IPS-11a (cell line): Measurements from ENCODE around the gene MRPL55.

Experiments used
- H3K4me3 ChIP-seq: one replicate; pipeline ENCODE4 v1.5.1; 2013; ENCODE audit warnings: low read depth, low read length, control low read depth

Gene MRPL55

GRCh38 chr1:228073857-228074545, 35.1 kb downstream of the MRPL55 start:
- H3K4me3 ChIP-seq, result no peak overlapping the region

GRCh38 chr1:228073061-228073856, 35.8 kb downstream of the MRPL55 start:
- H3K4me3 ChIP-seq, result no peak overlapping the region

GRCh38 chr1:228072658-228073043, 36.4 kb downstream of the MRPL55 start:
- no peak overlapping the region for H3K4me3 ChIP-seq

GRCh38 chr1:228071839-228072657, 37.1 kb downstream of the MRPL55 start:
- no peak overlapping the region for H3K4me3 ChIP-seq

GRCh38 chr1:228070851-228071250, 38.2 kb downstream of the MRPL55 start:
- H3K4me3 ChIP-seq, result no peak overlapping the region

GRCh38 chr1:228070173-228070572, 38.9 kb downstream of the MRPL55 start:
- H3K4me3 ChIP-seq, result no peak overlapping the region

GRCh38 chr1:228068359-228068758, 40.7 kb downstream of the MRPL55 start:
- no peak overlapping the region for H3K4me3 ChIP-seq

GRCh38 chr1:228066891-228067654, 42.0 kb downstream of the MRPL55 start:
- no peak overlapping the region for H3K4me3 ChIP-seq

- no peak overlapping the region for H3K4me3 ChIP-seq
These were observed 42.7 kb downstream of the MRPL55 start for GRCh38 chr1:228066416-228066815.

- H3K4me3 ChIP-seq, result no peak overlapping the region
These were observed 43.4 kb downstream of the MRPL55 start for GRCh38 chr1:228065543-228066347.

GRCh38 chr1:228064741-228065542, 44.2 kb downstream of the MRPL55 start:
- no peak overlapping the region for H3K4me3 ChIP-seq

- H3K4me3 ChIP-seq, result no peak overlapping the region
These were observed 44.8 kb downstream of the MRPL55 start for GRCh38 chr1:228064296-228064695.

GRCh38 chr1:228063251-228064191, 45.6 kb downstream of the MRPL55 start:
- no peak overlapping the region for H3K4me3 ChIP-seq

GRCh38 chr1:228062812-228063211, 46.3 kb downstream of the MRPL55 start:
- H3K4me3 ChIP-seq, result no peak overlapping the region

- H3K4me3 ChIP-seq, result no peak overlapping the region
These were observed 46.9 kb downstream of the MRPL55 start for GRCh38 chr1:228062085-228062791.

GRCh38 chr1:228061411-228062084, 47.6 kb downstream of the MRPL55 start:
- no peak overlapping the region for H3K4me3 ChIP-seq
